Right ventricle myocardium inferior (tissue), 1 donor: ENCODE results near the gene SDK2. TPM values are rescaled to one million over a fixed set of nuclear protein-coding genes. Genes with fewer than 3 reads are reported as not detected.

Source experiments
- ATAC-seq: fragments of 200-7000 bp; cut with Tn5 transposase; one replicate; pipeline ENCODE4 v1.9.1; 2020; ENCODE audit warnings: mild to moderate bottlenecking, moderate library complexity
- DNase-seq: peaks from one replicate; pipeline ENCODE4 v3.0.0; 2021; ENCODE audit errors: missing footprints
- intact Hi-C: fragments of 100-400 bp; cut with DNase I; formaldehyde crosslinking; loops from one replicate; pipeline ENCODE4 v1.11.0; 2022
- total RNA-seq: library from RNA; stranded (reverse); fragmentation: NEBNext Ultra II Directional; extraction: Animal tissue kit (Norgen Biotek cat#: 25700); gene quantifications from one replicate; pipeline ENCODE4 v1.2.1, GENCODE V29; 2021
- donor health status: DM: no; HTN: yes; CAD: no; lungs with severe emphysema.

The SDK2 gene
- total RNA-seq, 1 donor from 2014 or later: 1.6 TPM

GRCh38 chr17:73508057-73508930 is 136.0 kb downstream of the SDK2 start:
- intact Hi-C loops: no loop called here
- ATAC-seq: no peak
- no peak for DNase-seq

- DNase-seq (no peak), ATAC-seq (no peak)
- intact Hi-C loops: no loop called here
Observed at GRCh38 chr17:73506470-73507435, 137.5 kb downstream of the SDK2 start.

GRCh38 chr17:73503560-73503959 is 140.7 kb downstream of the SDK2 start:
- DNase-seq: no peak
- no peak for ATAC-seq
- intact Hi-C loops: no loop called here

- intact Hi-C loops: no loop called here
- ATAC-seq (no peak), DNase-seq (no peak)
Observed at GRCh38 chr17:73500414-73500999, 143.7 kb downstream of the SDK2 start.

- DNase-seq (no peak), ATAC-seq (no peak)
- intact Hi-C loops: no loop called here
Observed at GRCh38 chr17:73498886-73499554, 145.2 kb downstream of the SDK2 start.

- intact Hi-C loops: no loop called here
- DNase-seq: no peak
- no peak for ATAC-seq
Observed at GRCh38 chr17:73498176-73498575, 146.1 kb downstream of the SDK2 start.

- intact Hi-C loops: no loop called here
- ATAC-seq (no peak), DNase-seq (no peak)
Observed at GRCh38 chr17:73497721-73498120, 146.5 kb downstream of the SDK2 start.

GRCh38 chr17:73496232-73496631 is 148.0 kb downstream of the SDK2 start:
- ATAC-seq: no peak
- intact Hi-C loops: no loop called here
- DNase-seq: no peak

- intact Hi-C loops: no loop called here
- no peak for DNase-seq
- ATAC-seq: no peak
Observed at GRCh38 chr17:73495641-73496040, 148.6 kb downstream of the SDK2 start.

GRCh38 chr17:73494950-73495349 is 149.3 kb downstream of the SDK2 start:
- ATAC-seq (no peak), DNase-seq (no peak)
- intact Hi-C loops: no loop called here

GRCh38 chr17:73493956-73494926 is 150.0 kb downstream of the SDK2 start:
- intact Hi-C loops: no loop called here
- DNase-seq (no peak), ATAC-seq (no peak)

GRCh38 chr17:73492821-73493814 is 151.1 kb downstream of the SDK2 start:
- intact Hi-C loops: no loop called here
- ATAC-seq: no peak
- no peak for DNase-seq

- DNase-seq: no peak
- no peak for ATAC-seq
- intact Hi-C loops: no loop called here
Observed at GRCh38 chr17:73492125-73492820, 152.0 kb downstream of the SDK2 start.

GRCh38 chr17:73491648-73492047 is 152.6 kb downstream of the SDK2 start:
- DNase-seq (no peak), ATAC-seq (no peak)
- intact Hi-C loops: no loop called here

- DNase-seq: no peak
- intact Hi-C loops: no loop called here
- ATAC-seq: no peak
Observed at GRCh38 chr17:73490851-73491250, 153.4 kb downstream of the SDK2 start.

- intact Hi-C loops: no loop called here
- no peak for ATAC-seq
- DNase-seq: no peak
Observed at GRCh38 chr17:73489991-73490390, 154.3 kb downstream of the SDK2 start.
